Central memory CD4-positive, alpha-beta T cell (primary cell): Measurements from ENCODE around the gene JPH3.
"Not testable (repeated sequence)": the region's sequence is repeated elsewhere in the genome, so short reads cannot be mapped to it uniquely, and the experiment has no call there.

ENCODE experiments used
- DNase-seq: peaks from one replicate; pipeline ENCODE4 v3.0.0; 2022

JPH3 gene

GRCh38 chr16:87575027-87575804, 27.1 kb upstream of the JPH3 start:
- DNase-seq = no peak

GRCh38 chr16:87576171-87576570, 26.1 kb upstream of the JPH3 start:
- DNase-seq = no peak

- not testable (repeated sequence) for DNase-seq
These were observed 24.0 kb upstream of the JPH3 start for GRCh38 chr16:87578142-87578930.

GRCh38 chr16:87579691-87580090, 22.6 kb upstream of the JPH3 start:
- no peak for DNase-seq

- DNase-seq = no peak
These were observed 21.4 kb upstream of the JPH3 start for GRCh38 chr16:87580855-87581261.

GRCh38 chr16:87581857-87582215, 20.5 kb upstream of the JPH3 start:
- no peak for DNase-seq

GRCh38 chr16:87582216-87582965, 19.9 kb upstream of the JPH3 start:
- DNase-seq = no peak

- no peak for DNase-seq
These were observed 19.4 kb upstream of the JPH3 start for GRCh38 chr16:87582966-87583325.

GRCh38 chr16:87583453-87584131, 18.7 kb upstream of the JPH3 start:
- DNase-seq = no peak

GRCh38 chr16:87584271-87584670, 18.0 kb upstream of the JPH3 start:
- DNase-seq = no peak

- DNase-seq = no peak
These were observed 17.3 kb upstream of the JPH3 start for GRCh38 chr16:87584975-87585374.

- DNase-seq = no peak
These were observed 16.7 kb upstream of the JPH3 start for GRCh38 chr16:87585442-87586200.

GRCh38 chr16:87586201-87586782, 16.0 kb upstream of the JPH3 start:
- no peak for DNase-seq

- DNase-seq = no peak
These were observed 14.7 kb upstream of the JPH3 start for GRCh38 chr16:87587636-87588035.

GRCh38 chr16:87592018-87592712, 10.1 kb upstream of the JPH3 start:
- DNase-seq = no peak

GRCh38 chr16:87593710-87594258, 8.5 kb upstream of the JPH3 start:
- DNase-seq = no peak

- no peak for DNase-seq
These were observed 6.6 kb upstream of the JPH3 start for GRCh38 chr16:87595712-87596111.

GRCh38 chr16:87597324-87597830, 4.9 kb upstream of the JPH3 start:
- no peak for DNase-seq

GRCh38 chr16:87598431-87598830, 3.9 kb upstream of the JPH3 start:
- no peak for DNase-seq

- DNase-seq = no peak
These were observed 2.1 kb upstream of the JPH3 start for GRCh38 chr16:87600246-87600645.
